SKM-1 (cell line): ENCODE data around the gene TNRC6A.
"Not testable (repeated sequence)": the region's sequence is repeated elsewhere in the genome, so short reads cannot be mapped to it uniquely, and the experiment has no call there.

Experiments used
- DNase-seq: peaks from one replicate; lab custom pipeline; 2025; ENCODE audit not compliant: unreplicated experiment; lab: John Stamatoyannopoulos, UW

Gene TNRC6A

DNA sequence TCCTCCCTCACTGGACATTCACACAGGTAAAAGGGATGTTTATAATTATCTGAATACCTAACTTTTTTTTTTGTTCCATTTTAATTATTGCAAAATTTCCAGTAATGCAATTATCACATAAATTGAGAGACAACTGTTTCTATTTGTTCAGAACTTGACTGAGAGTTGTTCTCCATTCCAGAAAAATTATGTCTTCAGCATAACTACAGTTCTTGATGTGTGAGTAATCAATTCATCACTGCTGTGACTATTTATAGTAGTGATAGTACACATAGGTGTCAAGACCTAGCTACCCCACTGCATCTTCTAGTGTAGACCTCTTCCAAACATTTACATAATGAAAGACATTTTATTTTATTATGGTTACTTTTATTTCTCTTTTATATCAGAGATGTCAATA, 5.8 kb upstream of the TNRC6A start:
- no peak for DNase-seq

DNA sequence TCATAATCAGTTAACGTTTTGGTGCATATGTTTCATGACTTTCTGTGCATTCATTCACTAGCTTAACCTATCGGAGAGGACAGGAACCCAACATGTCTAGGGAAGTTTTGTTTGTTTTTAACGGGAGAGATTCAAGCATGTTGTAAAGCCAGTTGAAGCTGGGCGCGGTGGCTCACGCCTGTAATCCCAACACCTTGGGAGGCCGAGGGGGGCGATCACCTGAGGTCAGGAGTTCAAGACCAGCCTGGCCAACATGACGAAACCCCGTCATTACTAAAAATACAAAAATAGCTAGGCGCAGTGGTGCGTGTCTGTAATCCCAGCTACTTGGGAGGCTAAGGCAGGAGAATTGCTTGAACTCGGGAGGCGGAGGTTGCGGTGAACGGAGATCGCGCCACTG, 1.4 kb upstream of the TNRC6A start:
- DNase-seq, result no peak

DNA sequence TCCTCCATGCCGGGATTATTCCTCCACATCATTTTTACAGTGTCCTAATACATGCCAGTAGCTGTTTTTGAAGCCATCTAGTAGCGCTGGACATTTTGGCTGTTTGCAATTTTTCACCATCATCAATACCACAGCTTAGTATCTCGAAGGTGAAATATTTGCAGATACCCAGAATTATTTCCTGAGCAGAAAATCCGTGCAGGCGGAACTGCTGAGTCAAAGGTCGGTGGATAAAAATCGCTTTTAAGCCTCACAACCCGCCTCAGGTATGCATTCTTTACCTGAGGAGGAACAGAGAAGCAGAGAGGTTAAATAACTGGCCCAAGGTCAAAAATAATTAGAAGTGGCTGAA, 584 bp upstream of the TNRC6A start:
- no peak for DNase-seq

DNA sequence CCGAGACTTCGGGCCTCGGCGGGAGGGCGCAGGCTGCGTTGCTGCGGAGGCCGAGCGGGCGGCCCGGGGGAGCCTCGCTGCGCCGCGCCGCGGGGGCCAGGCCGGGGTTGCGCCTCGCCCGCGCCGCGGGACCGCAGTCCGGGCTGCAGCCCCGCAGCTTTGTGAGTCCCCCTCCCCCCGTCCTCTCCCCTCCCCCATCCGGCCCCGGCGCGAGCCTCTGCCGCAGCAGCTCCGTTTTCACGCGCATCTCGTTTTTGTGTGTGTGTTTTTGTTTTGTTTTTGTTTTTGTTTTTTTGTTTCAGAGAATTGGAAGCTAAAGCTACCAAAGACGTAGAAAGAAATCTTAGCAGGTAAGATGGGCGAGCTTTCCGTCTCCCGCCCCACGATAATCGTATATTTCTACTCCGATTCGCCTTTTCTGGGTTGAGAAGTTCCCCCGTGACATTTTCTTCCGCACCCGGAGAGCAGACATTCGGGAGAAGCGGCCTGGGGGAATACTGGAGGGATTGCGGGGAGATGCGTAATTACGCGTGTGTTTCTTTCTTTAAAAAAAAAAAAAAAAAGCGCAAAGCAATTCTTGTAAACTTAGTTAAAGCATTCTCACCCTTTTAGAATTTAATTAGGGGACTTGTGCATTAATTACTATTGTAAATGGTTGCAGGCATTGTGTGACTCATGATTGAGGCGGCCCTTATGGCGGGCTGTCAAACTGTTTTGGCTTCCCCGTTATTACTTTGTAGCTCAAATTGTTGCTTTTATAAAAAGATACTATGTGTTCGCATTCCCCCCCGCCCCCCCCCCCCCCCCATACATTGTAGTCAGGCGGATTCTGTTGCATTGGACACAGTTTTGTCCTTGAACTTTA, 732 bp downstream of the TNRC6A start:
- DNase-seq, result no peak

DNA sequence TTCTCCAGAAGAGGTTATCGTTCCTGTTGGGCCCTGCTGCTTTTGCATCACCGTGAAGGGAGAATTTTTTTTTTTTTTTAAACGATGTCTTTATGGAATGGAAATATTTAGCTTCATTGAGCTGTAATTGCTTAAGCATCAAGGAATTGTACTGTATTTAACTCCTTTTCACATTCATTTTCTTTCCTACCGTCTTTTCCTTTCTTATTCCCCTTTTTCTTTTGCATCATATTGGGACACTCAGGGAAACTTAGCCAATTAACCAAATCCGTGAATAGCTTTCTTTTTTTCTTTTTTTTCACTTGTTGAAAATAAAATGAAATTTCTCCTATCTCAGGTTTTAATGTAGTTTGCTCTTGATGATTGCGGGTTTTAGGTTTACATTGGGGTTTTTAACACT, 1.5 kb downstream of the TNRC6A start:
- no peak for DNase-seq

DNA sequence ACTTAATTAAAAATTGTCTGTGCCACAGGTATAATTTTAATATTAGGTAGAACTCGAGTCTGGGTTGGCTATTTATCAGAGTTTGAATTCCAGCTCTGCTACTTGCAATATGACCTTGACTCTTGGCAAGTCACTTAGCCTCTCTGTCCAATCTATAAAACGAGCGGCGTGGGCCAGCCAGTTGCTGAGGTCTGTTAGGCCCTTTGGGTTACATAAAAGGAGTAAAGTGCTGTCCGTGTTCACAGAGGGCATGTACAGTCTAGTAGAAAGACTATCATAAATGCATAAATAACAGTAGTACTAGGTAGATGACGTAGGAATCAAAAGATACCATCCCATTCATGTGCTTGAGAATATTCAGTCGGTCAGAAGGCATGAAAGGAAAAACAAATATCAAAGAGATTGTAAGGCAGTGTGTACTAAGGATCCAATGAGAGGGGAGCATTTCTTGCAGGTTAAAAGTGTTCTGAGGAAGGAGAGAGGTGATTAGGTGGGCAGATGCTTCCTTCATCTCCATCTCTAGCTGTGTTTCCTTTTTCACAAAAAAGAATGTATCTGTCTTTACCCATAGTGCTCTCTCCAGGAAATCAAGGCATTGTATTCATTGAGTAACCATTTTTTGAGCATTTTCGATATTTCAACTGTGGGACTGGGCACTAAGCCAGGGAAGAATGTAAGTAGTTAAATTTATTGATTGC, 2.4 kb downstream of the TNRC6A start:
- no peak for DNase-seq

DNA sequence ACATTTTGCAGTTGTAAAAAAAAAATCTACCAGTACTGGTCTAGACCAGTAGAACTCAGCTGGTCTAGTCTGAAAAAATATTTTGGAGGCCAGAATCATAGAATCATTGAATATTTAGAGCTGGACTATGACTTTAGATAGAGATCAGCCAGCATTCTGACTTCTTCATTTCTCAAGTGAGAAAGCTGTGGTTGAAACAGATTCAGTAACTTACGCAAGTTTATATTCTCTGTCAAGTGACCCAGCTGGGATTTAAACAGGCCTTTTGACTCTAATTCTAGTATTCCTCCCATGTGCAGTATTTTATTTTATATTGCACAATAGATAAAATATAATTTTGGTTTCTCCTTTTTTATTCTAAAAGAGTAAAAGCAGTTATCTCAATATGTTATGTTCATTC, 4.9 kb downstream of the TNRC6A start:
- no peak for DNase-seq

DNA sequence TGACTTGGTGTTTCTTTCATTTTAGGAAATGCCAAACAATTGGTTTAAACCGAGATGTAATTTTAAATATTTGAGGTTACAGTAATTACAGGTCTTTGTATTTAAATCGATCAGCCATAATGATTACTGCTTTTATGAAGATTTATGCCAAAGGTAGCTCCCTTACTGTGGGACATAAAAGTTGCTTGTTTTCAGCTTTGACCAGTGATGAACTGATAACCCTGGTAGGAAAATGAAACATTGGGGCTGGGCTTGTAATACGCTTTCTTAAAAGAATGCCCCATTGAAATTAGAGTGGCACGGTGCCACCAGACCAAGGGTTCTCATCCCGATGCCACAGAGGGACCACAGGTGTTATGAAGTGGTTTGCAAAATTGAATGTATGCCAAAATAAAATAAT, 7.3 kb downstream of the TNRC6A start:
- DNase-seq, result no peak

DNA sequence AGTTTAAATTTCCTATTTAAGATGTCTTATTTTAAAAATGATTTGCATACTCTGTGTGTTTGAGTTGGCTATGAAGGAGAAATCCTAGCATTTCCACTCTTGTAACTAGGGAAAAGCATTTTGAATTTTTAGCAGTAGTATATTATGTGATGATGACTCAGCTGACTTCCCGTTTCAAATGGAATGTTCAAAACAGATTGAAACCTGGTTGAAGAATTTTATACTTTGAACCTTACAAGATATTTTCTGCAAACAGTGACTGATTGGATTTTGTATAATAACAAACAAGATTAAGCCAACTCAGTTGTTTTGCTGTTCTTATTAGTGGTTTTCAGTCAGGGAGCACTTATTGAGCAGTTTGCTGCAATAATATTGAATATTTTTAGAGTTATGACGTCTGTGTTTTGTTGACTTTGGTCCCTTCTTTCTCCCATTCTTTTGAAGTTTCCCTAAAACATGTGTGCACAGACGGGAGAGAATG, 8.0 kb downstream of the TNRC6A start:
- DNase-seq, result no peak

DNA sequence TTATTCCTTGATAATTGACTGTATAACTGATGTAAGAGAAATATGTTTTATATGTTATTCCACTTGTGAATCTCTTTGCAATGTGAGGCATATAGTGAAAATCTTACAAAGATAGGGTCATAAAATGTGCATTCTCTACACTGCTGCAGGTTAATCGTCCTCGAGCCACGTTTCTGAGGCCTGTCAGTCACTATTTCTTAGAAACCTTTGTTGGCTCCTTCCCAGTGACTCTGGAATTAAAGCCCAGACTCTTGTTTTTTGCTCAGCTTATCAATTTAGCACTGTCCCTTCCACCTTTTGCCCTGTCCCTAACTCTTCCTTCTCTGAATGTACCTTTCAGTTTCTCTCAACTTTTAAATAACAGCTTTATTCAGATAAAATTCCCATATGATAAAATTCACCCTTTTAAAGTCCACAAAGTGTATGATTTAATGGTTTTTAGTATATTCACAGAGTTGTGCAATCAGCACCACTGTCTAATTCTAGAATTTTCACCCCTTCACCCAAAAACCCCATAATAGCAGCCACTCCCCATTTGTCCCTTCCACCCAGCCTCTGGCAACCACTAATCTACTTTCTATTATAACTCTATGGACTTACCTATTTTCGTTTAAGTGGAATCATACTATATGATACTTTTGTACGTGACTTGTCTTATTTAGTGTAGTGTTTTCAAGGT, 8.6 kb downstream of the TNRC6A start:
- no peak for DNase-seq

DNA sequence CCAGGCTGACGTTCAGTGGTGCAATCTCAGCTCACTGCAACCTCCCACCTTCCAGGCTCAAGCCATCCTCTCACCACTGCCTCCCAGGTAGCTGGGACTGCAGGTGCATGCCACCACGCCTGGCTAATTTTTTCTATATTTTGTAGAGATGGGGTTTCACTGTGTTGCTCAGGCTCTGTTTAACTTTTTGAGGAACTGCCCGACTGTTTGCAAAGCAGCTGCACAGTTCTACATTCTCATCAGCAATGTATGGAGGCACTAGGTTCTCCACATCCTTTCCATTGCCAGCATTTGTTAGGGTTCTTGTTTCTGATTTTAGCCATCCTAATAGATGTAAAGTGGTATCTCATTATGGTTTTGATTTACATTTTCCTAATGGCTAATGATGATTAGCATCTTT, 9.4 kb downstream of the TNRC6A start:
- no peak for DNase-seq

DNA sequence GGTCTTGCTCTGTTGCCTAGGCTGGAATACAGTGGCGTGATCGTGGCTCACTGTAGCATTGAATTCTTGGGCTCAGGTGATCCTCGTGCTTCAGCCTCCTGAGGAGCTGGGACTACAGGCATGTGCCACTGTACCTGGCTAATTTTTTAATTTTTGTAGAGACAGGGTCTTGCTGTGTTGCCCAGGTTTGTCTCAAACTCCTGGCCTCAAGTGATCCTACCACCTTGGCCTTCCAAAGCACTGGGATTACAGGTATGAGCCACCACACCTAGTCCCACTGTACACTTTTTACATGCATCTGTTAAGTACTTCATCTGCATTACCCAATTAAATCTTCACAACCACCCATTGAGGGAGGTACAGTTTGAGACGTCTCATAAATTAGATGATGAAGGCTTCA, 12.4 kb downstream of the TNRC6A start:
- DNase-seq, result no peak

DNA sequence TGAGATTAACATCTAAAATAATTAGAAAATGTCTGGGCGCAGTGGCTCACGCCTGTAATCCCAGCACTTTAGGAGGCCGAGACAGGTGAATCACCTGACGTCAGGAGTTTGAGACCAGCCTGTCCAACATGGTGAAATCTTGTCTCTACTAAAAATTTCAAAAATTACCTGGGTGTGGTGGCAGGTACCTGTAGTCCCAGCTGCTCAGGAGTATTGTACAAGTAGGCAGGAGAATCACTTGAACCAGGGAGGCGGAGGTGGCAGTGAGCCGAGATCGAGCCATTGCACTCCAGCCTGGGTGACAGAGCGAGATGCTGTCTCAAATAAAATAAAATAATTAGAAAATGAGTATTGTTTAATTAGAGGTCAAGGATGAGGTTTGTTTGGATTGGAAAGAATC, 13.2 kb downstream of the TNRC6A start:
- not testable (repeated sequence) for DNase-seq

DNA sequence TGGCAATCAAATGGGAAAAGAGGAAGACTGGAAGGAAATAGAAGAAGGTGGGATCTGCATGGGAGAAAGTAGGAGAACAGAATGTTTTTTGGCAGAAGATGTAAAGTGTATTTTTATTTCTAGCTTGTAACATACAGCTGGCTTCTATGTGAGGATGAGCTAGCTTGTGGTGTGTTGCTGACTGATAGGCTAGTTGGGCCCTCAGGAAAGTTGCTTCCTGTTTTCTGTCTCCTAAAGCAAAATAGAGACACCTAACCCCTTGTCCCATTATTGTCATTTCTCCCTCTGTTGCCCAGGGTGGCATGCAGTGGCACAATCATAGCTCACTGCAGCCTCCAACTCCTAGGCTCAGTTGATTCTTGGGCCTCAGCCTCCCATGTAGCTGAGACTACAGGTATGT, 15.9 kb downstream of the TNRC6A start:
- no peak for DNase-seq

DNA sequence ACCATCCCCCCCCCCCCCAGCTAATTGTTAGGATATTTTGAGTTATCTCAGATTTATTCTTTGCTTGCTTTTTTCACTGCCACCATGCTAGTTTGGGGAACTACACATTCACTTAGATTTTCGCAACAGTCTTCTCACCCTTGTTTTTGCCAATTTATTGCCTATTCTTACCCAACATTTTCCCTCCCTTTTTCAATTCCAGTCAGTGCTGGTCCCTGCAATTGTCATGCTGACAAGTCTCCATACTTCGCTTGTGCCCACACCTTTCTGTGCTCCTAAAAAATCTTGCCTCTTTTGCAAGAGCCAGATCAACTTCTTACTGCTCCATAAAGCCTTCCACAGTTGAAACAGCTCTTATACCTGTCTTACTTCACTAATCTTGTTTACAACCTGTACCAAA, 16.3 kb downstream of the TNRC6A start:
- no peak for DNase-seq

DNA sequence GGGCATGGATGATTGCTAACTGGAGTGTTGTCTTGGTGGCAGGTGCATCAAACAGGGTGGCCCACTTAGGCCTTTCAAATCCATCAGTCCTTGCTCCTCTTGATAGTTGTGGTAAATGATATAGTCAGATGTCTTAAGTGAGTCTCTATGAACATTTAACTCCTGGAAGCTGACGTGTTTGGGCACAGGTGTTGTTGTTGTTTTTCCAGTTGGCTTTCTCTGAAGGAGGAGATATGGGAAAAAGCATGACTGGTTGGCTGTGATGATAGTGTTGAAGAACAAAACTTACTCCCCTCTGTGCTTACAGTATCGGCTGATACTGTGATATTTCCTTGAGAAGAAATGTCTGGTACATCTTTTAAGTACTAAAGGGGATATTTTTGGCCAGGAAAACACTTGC, 18.0 kb downstream of the TNRC6A start:
- DNase-seq, result no peak

DNA sequence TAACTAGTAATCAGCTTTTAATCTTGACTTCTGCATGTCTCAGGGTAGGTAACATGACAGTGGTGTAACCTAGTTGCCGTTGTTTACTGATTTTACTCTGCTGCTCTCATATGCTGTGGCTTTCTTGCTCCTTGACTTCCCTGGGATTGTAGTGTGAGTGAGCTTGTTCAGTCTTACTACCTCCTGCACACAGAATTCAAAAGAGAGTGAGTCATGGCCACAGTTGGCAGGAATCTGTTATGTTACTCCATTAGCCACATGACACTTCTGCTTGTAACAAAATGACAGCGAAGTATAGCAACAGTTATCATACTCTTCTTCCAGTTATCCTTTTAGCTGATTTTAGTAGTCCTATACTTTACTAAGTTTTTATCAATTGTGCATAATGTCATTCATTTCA, 18.8 kb downstream of the TNRC6A start:
- DNase-seq, result no peak

DNA sequence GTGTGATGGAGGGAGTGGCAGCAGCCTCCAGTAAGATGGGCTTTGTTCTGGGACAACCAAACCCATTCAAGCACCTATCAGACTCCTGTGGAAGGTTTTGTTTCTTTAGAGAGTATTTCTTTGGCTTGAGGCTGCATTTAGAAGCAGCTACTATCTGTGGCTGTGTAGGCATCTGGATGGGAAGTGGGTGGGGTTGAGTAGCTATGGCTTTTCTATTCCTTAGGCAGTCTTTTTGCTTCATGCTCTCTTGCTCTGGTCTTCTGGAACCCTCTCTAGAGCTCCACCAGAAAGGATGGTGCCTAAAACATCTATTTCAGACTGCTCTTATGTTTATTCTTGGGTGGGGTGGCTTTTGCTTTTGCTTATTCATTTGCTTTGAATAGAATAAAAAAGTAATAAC, 19.9 kb downstream of the TNRC6A start:
- no peak for DNase-seq

DNA sequence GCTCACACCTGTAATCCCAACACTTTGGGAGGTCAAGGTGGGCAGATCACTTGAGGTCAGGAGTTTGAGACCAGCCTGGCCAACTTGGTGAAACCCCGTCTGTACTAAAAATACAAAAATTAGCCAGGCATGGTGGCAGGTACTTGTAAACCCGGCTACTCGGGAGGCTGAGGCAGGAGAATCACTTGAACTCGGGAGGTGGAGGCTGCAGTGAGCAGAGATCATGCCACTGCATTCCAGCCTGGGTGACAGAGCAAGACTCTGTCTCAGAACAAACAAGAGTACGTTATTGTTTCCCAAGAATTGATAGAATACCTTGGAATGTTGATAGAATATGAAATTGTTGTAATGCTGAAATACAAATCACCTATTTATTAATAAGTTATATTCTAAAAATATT, 20.4 kb downstream of the TNRC6A start:
- not testable (repeated sequence) for DNase-seq

DNA sequence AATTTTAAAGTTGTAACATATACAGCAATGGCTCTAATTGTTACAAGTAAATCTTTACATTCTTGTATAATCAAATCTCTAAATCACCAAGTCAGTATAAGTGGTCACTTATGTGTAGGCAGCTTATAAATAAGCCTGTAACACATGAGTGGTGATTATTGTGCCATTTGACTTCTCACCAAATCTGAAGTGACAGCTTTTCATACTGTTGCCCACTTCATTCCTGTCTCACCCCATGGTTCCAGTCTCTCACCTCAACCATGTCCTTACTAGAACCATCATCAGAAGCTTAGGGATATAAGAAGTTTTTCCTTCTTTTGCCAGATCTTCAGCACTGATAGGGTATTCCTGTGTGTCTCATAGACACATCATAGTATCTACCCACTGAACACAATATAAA, 23.5 kb downstream of the TNRC6A start:
- no peak for DNase-seq

DNA sequence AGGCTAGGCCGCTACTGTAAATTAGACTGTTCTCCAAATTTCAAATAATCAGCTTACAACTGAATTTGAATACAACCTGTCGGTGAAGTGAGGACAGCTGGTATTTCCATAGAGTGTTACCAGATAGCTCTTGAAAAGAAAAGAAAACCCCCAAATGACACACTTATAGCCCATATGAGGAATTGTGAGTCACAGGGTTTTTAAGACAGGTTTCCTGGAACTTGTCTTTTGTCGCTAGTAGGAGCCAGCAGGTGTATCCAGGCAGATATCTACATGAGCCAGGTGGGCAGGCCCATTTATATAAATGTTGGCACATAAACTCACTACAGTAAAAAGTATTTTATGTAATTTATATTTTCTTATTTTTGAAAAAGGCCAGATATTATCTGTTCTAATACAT, 24.0 kb downstream of the TNRC6A start:
- no peak for DNase-seq

DNA sequence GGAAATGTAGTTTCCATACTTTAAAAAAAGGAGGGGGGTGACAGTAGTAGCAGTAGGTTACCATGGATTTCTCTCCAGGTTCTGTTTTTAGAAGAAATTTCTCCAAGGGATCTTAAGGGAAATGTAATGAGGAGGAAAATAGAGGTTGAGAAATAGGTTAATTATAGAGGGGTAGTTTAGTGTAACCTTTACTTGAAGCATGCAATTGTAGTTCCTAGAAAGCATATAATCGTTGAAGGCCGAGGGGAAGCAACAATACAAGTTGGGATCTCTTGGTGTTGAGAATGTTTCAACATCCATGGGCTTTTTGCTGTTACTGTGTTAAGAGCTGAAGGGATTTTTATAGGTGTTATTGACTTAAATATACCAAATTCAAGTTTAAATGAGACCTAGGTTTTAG, 25.1 kb downstream of the TNRC6A start:
- no peak for DNase-seq
